ENCODE results near the gene BCORL1.

- no peak for TF ChIP-seq CTCF (IDR thresholded peaks at IDR 0.05; ENCODE audit: extremely low read depth in 1 of 2, insufficient read depth in 1 of 2, low read depth in 1 of 2, low read length in 2 of 2)
- TF ChIP-seq EZH2 (IDR thresholded peaks at IDR 0.05; ENCODE audit: borderline replicate concordance, low read depth, low read length, severe bottlenecking), result no peak
- TF ChIP-seq POLR2A (IDR thresholded peaks at IDR 0.05; ENCODE audit: low read depth, low read length), result no peak
Measured at GRCh38 chrX:130094696-130095095, 112.3 kb downstream of the BCORL1 start.

Data from endothelial cell of umbilical vein (primary cell).